Endothelial cell of umbilical vein (primary cell): Measurements from ENCODE around the gene HOXA9.

Source experiments
- MAX ChIP-seq: IDR thresholded peaks from 2 replicates; pipeline ENCODE4 v1.6.1; 2011; ENCODE audit not compliant: insufficient read depth, insufficient read length
- MYC ChIP-seq: IDR thresholded peaks from one replicate; pipeline ENCODE4 v1.6.1; 2011; ENCODE audit warnings: mild to moderate bottlenecking, low read depth, low read length
- POLR2A ChIP-seq: IDR thresholded peaks from 2 replicates; pipeline ENCODE4 v1.6.1; 2012; ENCODE audit warnings: low read depth, mild to moderate bottlenecking, control low read depth, low read length
- POLR2AphosphoS5 ChIP-seq: IDR thresholded peaks from 2 replicates; pipeline ENCODE4 v1.6.1; 2012; ENCODE audit warnings: low read depth, mild to moderate bottlenecking, control low read depth, low read length, moderate library complexity; ENCODE audit not compliant: insufficient read depth
- TF ChIP-seq, protein P1 (sequence below), 2 donors: IDR thresholded peaks; 1 replicate in 1 of 2; 2 replicates in 1 of 2; pipeline ENCODE4 v1.5.1; 2011; ENCODE audit warnings: low read length in 2 of 2, mild to moderate bottlenecking in 2 of 2, moderate library complexity in 2 of 2, control low read depth in 1 of 2, inconsistent platforms in 1 of 2, low read depth in 1 of 2; ENCODE audit not compliant: insufficient read depth in 1 of 2; ENCODE audit errors: extremely low read depth in 1 of 2

DNA sequence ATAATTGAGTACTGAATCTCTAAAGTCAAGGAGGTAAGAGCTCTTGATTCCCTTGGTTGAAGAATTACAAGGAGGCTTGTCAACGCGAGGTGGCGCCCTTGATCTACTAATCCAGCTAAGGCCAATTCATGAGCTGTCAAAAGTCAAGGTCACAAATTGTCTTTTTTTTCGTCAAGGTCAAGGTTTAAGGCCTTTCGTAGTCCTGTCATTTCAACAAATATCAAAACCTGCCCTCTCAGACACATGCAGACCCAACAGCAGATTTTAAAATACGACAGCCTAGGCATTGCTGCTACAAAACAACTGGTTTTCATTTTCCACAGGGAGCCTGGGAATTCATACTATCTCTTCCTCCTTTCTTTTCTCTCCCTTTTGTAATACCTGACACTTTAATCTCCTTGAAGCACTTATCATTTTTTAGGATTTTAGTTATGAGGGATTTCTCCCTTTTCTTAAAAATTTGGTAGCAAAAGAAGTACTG lies 31.0 kb upstream of the HOXA9 start:
- TF ChIP-seq, protein P1, sequence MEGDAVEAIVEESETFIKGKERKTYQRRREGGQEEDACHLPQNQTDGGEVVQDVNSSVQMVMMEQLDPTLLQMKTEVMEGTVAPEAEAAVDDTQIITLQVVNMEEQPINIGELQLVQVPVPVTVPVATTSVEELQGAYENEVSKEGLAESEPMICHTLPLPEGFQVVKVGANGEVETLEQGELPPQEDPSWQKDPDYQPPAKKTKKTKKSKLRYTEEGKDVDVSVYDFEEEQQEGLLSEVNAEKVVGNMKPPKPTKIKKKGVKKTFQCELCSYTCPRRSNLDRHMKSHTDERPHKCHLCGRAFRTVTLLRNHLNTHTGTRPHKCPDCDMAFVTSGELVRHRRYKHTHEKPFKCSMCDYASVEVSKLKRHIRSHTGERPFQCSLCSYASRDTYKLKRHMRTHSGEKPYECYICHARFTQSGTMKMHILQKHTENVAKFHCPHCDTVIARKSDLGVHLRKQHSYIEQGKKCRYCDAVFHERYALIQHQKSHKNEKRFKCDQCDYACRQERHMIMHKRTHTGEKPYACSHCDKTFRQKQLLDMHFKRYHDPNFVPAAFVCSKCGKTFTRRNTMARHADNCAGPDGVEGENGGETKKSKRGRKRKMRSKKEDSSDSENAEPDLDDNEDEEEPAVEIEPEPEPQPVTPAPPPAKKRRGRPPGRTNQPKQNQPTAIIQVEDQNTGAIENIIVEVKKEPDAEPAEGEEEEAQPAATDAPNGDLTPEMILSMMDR (IDR thresholded peaks at IDR 0.05; ENCODE audit: extremely low read depth in 1 of 2, insufficient read depth in 1 of 2, low read depth in 1 of 2, low read length in 2 of 2): peak; percentile 66 to 68
- no peak for TF ChIP-seq MYC
- TF ChIP-seq POLR2A: no peak
- no peak for TF ChIP-seq MAX
- TF ChIP-seq POLR2AphosphoS5: no peak
